GM23338 (cell line): ENCODE data around the gene BDKRB1.

ENCODE experiments used
- CREB1 ChIP-seq: fragments of 250-450 bp; sonication (Bioruptor Pico); IDR thresholded peaks from 2 replicates; pipeline ENCODE4 v1.5.0; 2020; ENCODE audit warnings: low read depth, mild to moderate bottlenecking, moderate library complexity
- CTCF ChIP-seq, 2 experiments: fragments of 200-600 bp in 1 of 2; sonication (generic) in 1 of 2; conservative IDR thresholded peaks; 2 replicates each; pipeline versions ENCODE4 v1.5.1 to v1.6.1; 2016 to 2017; ENCODE audit warnings: antibody characterized with exemption in 2 of 2, low read depth in 2 of 2, mild to moderate bottlenecking in 2 of 2, moderate library complexity in 1 of 2
- EZH2 ChIP-seq: fragments of 200-600 bp; sonication (generic); IDR thresholded peaks from one replicate; pipeline ENCODE4 v1.8.0; 2017; ENCODE audit warnings: antibody characterized with exemption, mild to moderate bottlenecking, low read depth; ENCODE audit not compliant: unreplicated experiment
- EZH2phosphoT487 ChIP-seq: fragments of 200-600 bp; sonication (generic); IDR thresholded peaks from one replicate; pipeline ENCODE4 v1.8.1; 2018; ENCODE audit warnings: antibody characterized with exemption; ENCODE audit not compliant: unreplicated experiment
- JUNB ChIP-seq: IDR thresholded peaks from one replicate; pipeline ENCODE4 v1.6.1; 2016; ENCODE audit warnings: antibody characterized with exemption; ENCODE audit not compliant: unreplicated experiment
- NANOG ChIP-seq: IDR thresholded peaks from 2 replicates; pipeline ENCODE4 v1.6.1; 2016; ENCODE audit warnings: antibody characterized with exemption, borderline replicate concordance
- POLR2AphosphoS5 ChIP-seq: IDR thresholded peaks from 2 replicates; pipeline ENCODE4 v1.6.1; 2016; ENCODE audit warnings: antibody characterized with exemption, low read depth
- STAT1 ChIP-seq: IDR thresholded peaks from one replicate; pipeline ENCODE4 v1.6.1; 2016; ENCODE audit warnings: antibody characterized with exemption; ENCODE audit not compliant: unreplicated experiment
- ZNF114 ChIP-seq: fragments of 250-450 bp; sonication (Bioruptor Pico); IDR thresholded peaks from 2 replicates; pipeline ENCODE4 v1.5.0; 2020; ENCODE audit warnings: mild to moderate bottlenecking, moderate library complexity
- ZNF331 ChIP-seq: fragments of 250-450 bp; sonication (Bioruptor Pico); IDR thresholded peaks from 2 replicates; pipeline ENCODE4 v1.5.0; 2020; ENCODE audit warnings: low read depth, mild to moderate bottlenecking, moderate library complexity
- TF ChIP-seq, protein P1 (sequence below): IDR thresholded peaks from one replicate; pipeline ENCODE4 v1.6.1; 2018; ENCODE audit warnings: antibody characterized with exemption; ENCODE audit not compliant: unreplicated experiment
- TF ChIP-seq, protein P2 (sequence below): IDR thresholded peaks from 2 replicates; pipeline ENCODE4 v1.6.1; 2016; ENCODE audit warnings: antibody characterized with exemption

DNA sequence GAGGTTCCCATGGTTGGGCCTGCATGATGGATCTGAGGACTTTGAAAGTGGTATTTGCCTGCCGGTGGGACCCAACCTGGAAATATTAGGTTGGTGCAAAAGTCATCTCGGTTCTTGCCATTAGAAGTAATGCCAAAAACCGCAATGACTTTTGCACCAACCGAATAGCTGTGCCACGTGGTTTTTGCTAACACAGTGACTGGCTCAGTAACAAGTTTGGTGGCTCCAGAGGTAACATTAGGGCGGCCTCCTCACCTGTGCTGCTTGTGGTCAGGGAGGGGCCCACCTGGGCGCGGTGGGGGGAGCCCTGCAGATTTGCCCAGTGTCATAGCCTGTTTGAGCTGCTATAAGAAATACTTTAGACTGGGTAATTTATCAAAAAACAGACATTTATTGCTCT lies 49.5 kb upstream of the BDKRB1 start:
- no peak for TF ChIP-seq EZH2phosphoT487
- no peak for TF ChIP-seq CTCF (conservative IDR thresholded peaks at IDR 0.05; ENCODE audit: low read depth in 2 of 2)
- no peak for TF ChIP-seq EZH2
- no peak for TF ChIP-seq CREB1 (CRISPR knock-in tag)
- TF ChIP-seq POLR2AphosphoS5 = no peak
- TF ChIP-seq, protein P1, sequence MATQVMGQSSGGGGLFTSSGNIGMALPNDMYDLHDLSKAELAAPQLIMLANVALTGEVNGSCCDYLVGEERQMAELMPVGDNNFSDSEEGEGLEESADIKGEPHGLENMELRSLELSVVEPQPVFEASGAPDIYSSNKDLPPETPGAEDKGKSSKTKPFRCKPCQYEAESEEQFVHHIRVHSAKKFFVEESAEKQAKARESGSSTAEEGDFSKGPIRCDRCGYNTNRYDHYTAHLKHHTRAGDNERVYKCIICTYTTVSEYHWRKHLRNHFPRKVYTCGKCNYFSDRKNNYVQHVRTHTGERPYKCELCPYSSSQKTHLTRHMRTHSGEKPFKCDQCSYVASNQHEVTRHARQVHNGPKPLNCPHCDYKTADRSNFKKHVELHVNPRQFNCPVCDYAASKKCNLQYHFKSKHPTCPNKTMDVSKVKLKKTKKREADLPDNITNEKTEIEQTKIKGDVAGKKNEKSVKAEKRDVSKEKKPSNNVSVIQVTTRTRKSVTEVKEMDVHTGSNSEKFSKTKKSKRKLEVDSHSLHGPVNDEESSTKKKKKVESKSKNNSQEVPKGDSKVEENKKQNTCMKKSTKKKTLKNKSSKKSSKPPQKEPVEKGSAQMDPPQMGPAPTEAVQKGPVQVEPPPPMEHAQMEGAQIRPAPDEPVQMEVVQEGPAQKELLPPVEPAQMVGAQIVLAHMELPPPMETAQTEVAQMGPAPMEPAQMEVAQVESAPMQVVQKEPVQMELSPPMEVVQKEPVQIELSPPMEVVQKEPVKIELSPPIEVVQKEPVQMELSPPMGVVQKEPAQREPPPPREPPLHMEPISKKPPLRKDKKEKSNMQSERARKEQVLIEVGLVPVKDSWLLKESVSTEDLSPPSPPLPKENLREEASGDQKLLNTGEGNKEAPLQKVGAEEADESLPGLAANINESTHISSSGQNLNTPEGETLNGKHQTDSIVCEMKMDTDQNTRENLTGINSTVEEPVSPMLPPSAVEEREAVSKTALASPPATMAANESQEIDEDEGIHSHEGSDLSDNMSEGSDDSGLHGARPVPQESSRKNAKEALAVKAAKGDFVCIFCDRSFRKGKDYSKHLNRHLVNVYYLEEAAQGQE = no peak
- TF ChIP-seq, protein P2, sequence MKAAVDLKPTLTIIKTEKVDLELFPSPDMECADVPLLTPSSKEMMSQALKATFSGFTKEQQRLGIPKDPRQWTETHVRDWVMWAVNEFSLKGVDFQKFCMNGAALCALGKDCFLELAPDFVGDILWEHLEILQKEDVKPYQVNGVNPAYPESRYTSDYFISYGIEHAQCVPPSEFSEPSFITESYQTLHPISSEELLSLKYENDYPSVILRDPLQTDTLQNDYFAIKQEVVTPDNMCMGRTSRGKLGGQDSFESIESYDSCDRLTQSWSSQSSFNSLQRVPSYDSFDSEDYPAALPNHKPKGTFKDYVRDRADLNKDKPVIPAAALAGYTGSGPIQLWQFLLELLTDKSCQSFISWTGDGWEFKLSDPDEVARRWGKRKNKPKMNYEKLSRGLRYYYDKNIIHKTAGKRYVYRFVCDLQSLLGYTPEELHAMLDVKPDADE = no peak
- no peak for TF ChIP-seq JUNB
- TF ChIP-seq ZNF114 (CRISPR knock-in tag) = no peak
- no peak for TF ChIP-seq NANOG
- no peak for TF ChIP-seq STAT1
- no peak for TF ChIP-seq ZNF331 (CRISPR knock-in tag)
